ENCODE data around the gene TP63. TPM values are rescaled to one million over a fixed set of nuclear protein-coding genes. Genes with fewer than 3 reads are reported as not detected.

The TP63 gene
- total RNA-seq, 1 experiment from 2014 or later = not detected

DNA sequence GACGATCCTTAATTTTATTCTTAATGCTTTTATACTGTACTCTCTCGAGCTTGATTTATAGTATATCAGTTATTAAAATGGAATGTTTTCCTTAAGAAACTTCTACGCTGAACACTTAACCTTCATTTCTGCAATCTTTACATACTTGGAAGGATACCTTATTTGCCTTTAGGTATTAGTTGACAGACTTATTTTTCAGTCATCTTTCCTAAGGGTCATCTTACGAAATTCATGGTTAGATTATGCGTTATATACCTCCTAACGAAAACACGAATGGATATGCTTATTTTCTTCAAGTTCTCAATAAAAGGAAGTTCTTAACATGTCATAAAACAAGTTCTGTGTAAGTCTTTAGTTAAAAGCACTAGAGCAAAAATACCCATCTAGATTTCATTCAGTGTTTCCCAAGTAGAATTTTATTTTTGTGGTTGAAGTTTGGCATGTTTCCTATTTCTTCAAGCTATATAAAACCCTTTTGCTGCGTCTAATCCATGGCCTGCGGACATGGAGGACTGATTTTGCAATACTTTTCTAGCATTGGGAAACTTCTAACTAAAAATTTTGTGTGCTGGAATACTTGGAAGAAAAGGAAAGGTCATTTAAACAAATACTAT is 231.3 kb downstream of the TP63 start:
- H3K23me2 ChIP-seq (ENCODE audit: insufficient read length, low read depth, low read length, poor library complexity, severe bottlenecking) = no peaks in the 10 kb centered on the region
- WGBS (ENCODE audit: extremely low coverage, insufficient read length, low lambda C conversion rate) = no CpG with 5 or more reads among the region's 9 CpGs
- no peak overlapping the region for H3K18ac ChIP-seq (ENCODE audit: insufficient read length, low read depth, low read length)
- H3K79me2 ChIP-seq (ENCODE audit: insufficient read depth, low read length) = no peaks in the 10 kb centered on the region
- H3K9ac ChIP-seq (ENCODE audit: extremely low read depth, insufficient read length, low read length) = no peak overlapping the region
- no peak overlapping the region for H2AFZ ChIP-seq (ENCODE audit: low read length)
- no peak overlapping the region for H3K4ac ChIP-seq (ENCODE audit: low read depth, low read length)
- no peak overlapping the region for H3K14ac ChIP-seq (ENCODE audit: insufficient read depth, low read length)
- H2BK12ac ChIP-seq (ENCODE audit: insufficient read length, low read depth, low read length) = no peak overlapping the region
- H4K5ac ChIP-seq (ENCODE audit: insufficient read length, low read depth, low read length) = no peak overlapping the region
- Mint-ChIP-seq H3K27ac (no peak overlapping the region), H3K27me3 (ENCODE audit: low read depth) (no peaks in the 10 kb centered on the region), H3K4me3 (no peak overlapping the region), H3K36me3 (ENCODE audit: insufficient read depth in 1 of 3, low read depth in 3 of 3) (no peaks in the 10 kb centered on the region; a peak in 1 of 7 replicates), H3K9me3 (peaks cover 3 to 5% of the 10 kb centered on the region in 2 experiments; a peak in 3 of 5 replicates), H3K4me1 (no peaks in the 10 kb centered on the region)
- H2AK5ac ChIP-seq (ENCODE audit: insufficient read length, low read length) = no peak overlapping the region
- H2BK15ac ChIP-seq (ENCODE audit: low read depth, low read length) = no peak overlapping the region
- no peak overlapping the region for H4K8ac ChIP-seq (replicated peaks; ENCODE audit: insufficient read length, low read depth, low read length)
- TF ChIP-seq, protein P1, sequence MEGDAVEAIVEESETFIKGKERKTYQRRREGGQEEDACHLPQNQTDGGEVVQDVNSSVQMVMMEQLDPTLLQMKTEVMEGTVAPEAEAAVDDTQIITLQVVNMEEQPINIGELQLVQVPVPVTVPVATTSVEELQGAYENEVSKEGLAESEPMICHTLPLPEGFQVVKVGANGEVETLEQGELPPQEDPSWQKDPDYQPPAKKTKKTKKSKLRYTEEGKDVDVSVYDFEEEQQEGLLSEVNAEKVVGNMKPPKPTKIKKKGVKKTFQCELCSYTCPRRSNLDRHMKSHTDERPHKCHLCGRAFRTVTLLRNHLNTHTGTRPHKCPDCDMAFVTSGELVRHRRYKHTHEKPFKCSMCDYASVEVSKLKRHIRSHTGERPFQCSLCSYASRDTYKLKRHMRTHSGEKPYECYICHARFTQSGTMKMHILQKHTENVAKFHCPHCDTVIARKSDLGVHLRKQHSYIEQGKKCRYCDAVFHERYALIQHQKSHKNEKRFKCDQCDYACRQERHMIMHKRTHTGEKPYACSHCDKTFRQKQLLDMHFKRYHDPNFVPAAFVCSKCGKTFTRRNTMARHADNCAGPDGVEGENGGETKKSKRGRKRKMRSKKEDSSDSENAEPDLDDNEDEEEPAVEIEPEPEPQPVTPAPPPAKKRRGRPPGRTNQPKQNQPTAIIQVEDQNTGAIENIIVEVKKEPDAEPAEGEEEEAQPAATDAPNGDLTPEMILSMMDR (conservative IDR thresholded peaks at IDR 0.05) = no peak
- no peak overlapping the region for H3K23ac ChIP-seq (ENCODE audit: insufficient read length, low read depth, low read length)
- H3K27ac ChIP-seq (ENCODE audit: insufficient read length, low read depth, low read length) = no peak overlapping the region
- H3T11ph ChIP-seq (ENCODE audit: low read length) = no peak overlapping the region
- H2BK20ac ChIP-seq (ENCODE audit: low read depth, low read length, poor library complexity, severe bottlenecking) = no peak overlapping the region
- H4K91ac ChIP-seq (ENCODE audit: insufficient read length, low read depth, low read length) = no peak overlapping the region
- H3K79me1 ChIP-seq (ENCODE audit: insufficient read depth, low read depth, low read length, poor library complexity, severe bottlenecking) = no peaks in the 10 kb centered on the region
- H3K27me3 ChIP-seq (ENCODE audit: insufficient read depth, low read length) = no peaks in the 10 kb centered on the region
- no peaks in the 10 kb centered on the region for H3K9me3 ChIP-seq (ENCODE audit: control insufficient read depth, low read depth, low read length)
- no peak overlapping the region for H2BK120ac ChIP-seq (ENCODE audit: low read depth, low read length, poor library complexity, severe bottlenecking)
- no peak overlapping the region for H2BK5ac ChIP-seq (ENCODE audit: insufficient read length, low read length)
- H3K4me2 ChIP-seq (ENCODE audit: insufficient read depth, insufficient read length, low read length) = no peak overlapping the region
- no peak overlapping the region for H3K56ac ChIP-seq (ENCODE audit: insufficient read length, low read depth, low read length)
- H3K4me1 ChIP-seq (ENCODE audit: insufficient read depth, low read length) = no peaks in the 10 kb centered on the region
- no peak for DNase-seq
- H4K20me1 ChIP-seq (ENCODE audit: control insufficient read depth, insufficient read depth, insufficient read length) = no peaks in the 10 kb centered on the region

Measured in H9 (cell line).